Caco-2 (cell line): ENCODE measurements around the gene DCTN3. TPM values are rescaled to one million over a fixed set of nuclear protein-coding genes. Genes with fewer than 3 reads are reported as not detected.

Experiments
- BruUV-seq: library from RNA; stranded (reverse); fragments of 400-500 nt; replicated peaks from 2 replicates; lab custom pipeline; 2021; lab: Mats Ljungman, UMichigan
- CTCF ChIA-PET: fragments of 300-600 bp; sonication (Branson Sonifier 250); formaldehyde crosslinking; loops from one replicate; lab custom pipeline; 2022; ENCODE audit warnings: antibody characterized with exemption; lab: Charles Lee
- POLR2A ChIA-PET: fragments of 300-600 bp; sonication (Branson Sonifier 250); formaldehyde crosslinking; loops from one replicate; lab custom pipeline; 2022; ENCODE audit warnings: antibody characterized with exemption; lab: Charles Lee
- DNase-seq, 2 experiments: peaks; one replicate each; pipeline versions ENCODE4 v3.0.0 to v3.0.0-alpha.2; 2020 to 2022
- H3K27me3 ChIP-seq: replicated peaks from 2 replicates; pipeline ENCODE4 v1.6.0; 2011; ENCODE audit warnings: low read length; ENCODE audit not compliant: control insufficient read depth, insufficient read depth
- H3K36me3 ChIP-seq: 2 replicates; pipeline ENCODE4 v1.5.1; 2011; ENCODE audit warnings: low read length; ENCODE audit not compliant: control insufficient read depth, insufficient read depth
- H3K4me1 ChIP-seq: fragments of 250-450 bp; sonication (Bioruptor Pico); 2 replicates; pipeline ENCODE4 v1.5.1; 2020; ENCODE audit warnings: mild to moderate bottlenecking
- H3K4me3 ChIP-seq: 2 replicates; pipeline ENCODE4 v1.5.1; 2011; ENCODE audit warnings: low read depth, mild to moderate bottlenecking, control low read depth, low read length
- H3K9me3 ChIP-seq: fragments of 250-450 bp; sonication (Bioruptor Pico); 2 replicates; pipeline ENCODE4 v1.5.1; 2020; ENCODE audit warnings: mild to moderate bottlenecking, moderate library complexity
- H3K27ac Mint-ChIP-seq: one replicate; pipeline ENCODE4 v1.8.0; 2022; ENCODE audit warnings: mixed read lengths; ENCODE audit not compliant: unreplicated experiment
- H3K27me3 Mint-ChIP-seq: one replicate; pipeline ENCODE4 v1.8.0; 2022; ENCODE audit warnings: mixed read lengths; ENCODE audit not compliant: insufficient read depth, unreplicated experiment
- H3K36me3 Mint-ChIP-seq: one replicate; pipeline ENCODE4 v1.8.0; 2022; ENCODE audit warnings: mild to moderate bottlenecking, mixed read lengths; ENCODE audit not compliant: insufficient read depth, unreplicated experiment
- H3K4me1 Mint-ChIP-seq: one replicate; pipeline ENCODE4 v1.8.0; 2022; ENCODE audit warnings: low read depth, mixed read lengths; ENCODE audit not compliant: unreplicated experiment
- H3K4me3 Mint-ChIP-seq: one replicate; pipeline ENCODE4 v1.8.0; 2022; ENCODE audit warnings: mild to moderate bottlenecking, moderate library complexity, mixed read lengths; ENCODE audit not compliant: unreplicated experiment
- H3K9me3 Mint-ChIP-seq: one replicate; pipeline ENCODE4 v1.8.0; 2022; ENCODE audit warnings: mixed read lengths; ENCODE audit not compliant: unreplicated experiment
- CTCF ChIP-seq, 2 experiments: fragments of 200-600 bp in 1 of 2; IDR thresholded peaks; 1 replicate in 1 of 2; 2 replicates in 1 of 2; pipeline versions ENCODE4 v1.5.1 to v1.8.0; 2011 to 2022; ENCODE audit warnings: antibody characterized with exemption in 1 of 2, control low read depth in 1 of 2, inconsistent platforms in 1 of 2, low read depth in 1 of 2, low read length in 1 of 2, mild to moderate bottlenecking in 1 of 2, moderate library complexity in 1 of 2; ENCODE audit not compliant: insufficient read depth in 1 of 2, severe bottlenecking in 1 of 2, unreplicated experiment in 1 of 2
- intact Hi-C: fragments of 100-400 bp; cut with micrococcal nuclease; formaldehyde crosslinking; loops from one replicate; pipeline ENCODE4 v1.10.0; 2022; ENCODE audit not compliant: unreplicated experiment
- total RNA-seq: library from RNA; stranded (reverse); gene quantifications from 2 replicates; pipeline ENCODE4 v1.2.3, GENCODE V29; 2022

DCTN3 gene
- total RNA-seq, 1 experiment from 2014 or later, result 70.0 TPM

DNA sequence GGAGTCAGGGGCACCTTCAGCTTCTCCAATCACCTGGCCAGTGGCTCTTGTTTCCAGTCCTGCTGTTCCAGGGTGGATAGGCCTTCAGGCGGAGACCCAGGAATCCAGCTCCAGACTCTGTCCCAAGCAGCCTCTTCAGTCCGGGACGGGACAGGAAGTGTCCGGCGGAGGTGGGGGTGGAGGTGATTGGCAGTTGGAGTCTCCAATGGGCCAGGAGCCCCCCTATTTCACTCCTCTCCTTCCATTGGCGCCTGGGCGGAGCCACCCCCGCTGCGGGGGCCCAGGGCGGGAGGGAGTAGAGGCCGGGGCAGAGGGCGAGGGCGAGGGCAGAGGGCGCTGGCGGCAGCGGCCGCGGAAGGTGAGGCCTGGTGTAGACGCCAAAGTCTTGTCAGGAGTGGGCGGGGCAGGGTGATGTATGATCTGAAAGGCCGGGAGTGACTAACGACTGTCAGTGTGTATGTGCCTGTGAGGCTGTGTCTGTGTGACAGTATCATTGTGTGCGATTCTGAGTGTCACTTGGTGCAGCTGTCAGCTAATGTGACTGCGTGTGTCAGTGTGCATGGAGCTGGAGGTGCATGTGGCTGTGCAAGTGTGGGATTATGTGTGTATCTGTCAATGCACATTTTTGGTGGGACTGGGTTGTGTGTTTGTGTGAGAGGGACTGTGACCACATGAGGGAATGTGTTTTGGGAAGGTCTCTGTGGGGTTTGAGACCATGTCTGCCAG is 31.7 kb upstream of the DCTN3 start, which contains the start of gene IL11RA:
Gene IL11RA (plus strand): TSS at position 310 of the 726 bp plus-strand sequence. CDS start 3,033 bp downstream, outside the sequence.
- Mint-ChIP-seq H3K27ac (peak within 1 kb of the TSS; percentile 62), H3K4me3 (peak within 1 kb of the TSS; percentile 66), H3K4me1 (peaks cover 30% of the 10 kb centered on the region), H3K27me3 (no peaks in the 10 kb centered on the region), H3K9me3 (no peaks in the 10 kb centered on the region), H3K36me3 (peaks cover 28% of the 10 kb centered on the region)
- no peaks in the 10 kb centered on the region for H3K9me3 ChIP-seq
- peaks cover 30% of the 10 kb centered on the region for H3K4me1 ChIP-seq
- no peaks in the 10 kb centered on the region for H3K27me3 ChIP-seq
- no TSS peak for BruUV-seq
- intact Hi-C loops, result loop anchor here (1.0 to 10.0 kb wide), 4 partner anchors 8 to 53 kb away; partner anchors contain the start of gene SIGMAR1
- peak within 1 kb of the TSS; percentile 31 for H3K4me3 ChIP-seq
- POLR2A ChIA-PET, result interaction anchor here (0.7 to 2.6 kb wide), 4 partner anchors 13 to 129 kb away, joined by 3 to 11 read pairs (median 4); partner anchors contain the start of gene SIGMAR1
- no peaks in the 10 kb centered on the region for H3K36me3 ChIP-seq
- TF ChIP-seq CTCF (IDR thresholded peaks at IDR 0.05; ENCODE audit: insufficient read depth in 1 of 2, low read depth in 1 of 2, low read length in 1 of 2, severe bottlenecking in 1 of 2, unreplicated experiment in 1 of 2), result peak in 1 of 2 experiments; percentile 20
- DNase-seq, result peak; percentile 97 to 98
- CTCF ChIA-PET, result interaction anchor here (1.4 kb wide), 3 partner anchors 10 to 18 kb away, joined by 4 to 5 read pairs (median 5); partner anchors contain the start of gene SIGMAR1

- H3K27ac Mint-ChIP-seq, result peak overlapping the region; percentile 62
- TSS peak; percentile 93 for BruUV-seq
- Histone ChIP-seq H3K4me3 (peak overlapping the region; percentile 31), H3K36me3 (no peaks in the 10 kb centered on the region), H3K4me1 (peaks cover 30% of the 10 kb centered on the region), H3K9me3 (no peaks in the 10 kb centered on the region), H3K27me3 (no peaks in the 10 kb centered on the region)
- intact Hi-C loops, result loop anchor here (10.0 kb wide), 1 partner anchor 53 kb away; no protein-coding TSS in a partner anchor
- POLR2A ChIA-PET, result interaction anchor here (0.7 to 2.6 kb wide), 4 partner anchors 14 to 128 kb away, joined by 3 to 11 read pairs (median 4); partner anchors contain the start of gene SIGMAR1
- CTCF ChIA-PET, result interaction anchor here (1.4 kb wide), 3 partner anchors 9 to 17 kb away, joined by 4 to 5 read pairs (median 5); partner anchors contain the start of gene SIGMAR1
- TF ChIP-seq CTCF (IDR thresholded peaks at IDR 0.05; ENCODE audit: insufficient read depth in 1 of 2, low read depth in 1 of 2, low read length in 1 of 2, severe bottlenecking in 1 of 2, unreplicated experiment in 1 of 2), result no peak
- peaks cover 30% of the 10 kb centered on the region for H3K4me1 Mint-ChIP-seq
- peak overlapping the region; percentile 66 for H3K4me3 Mint-ChIP-seq
- no peaks in the 10 kb centered on the region for H3K27me3 Mint-ChIP-seq
- H3K36me3 Mint-ChIP-seq, result peaks cover 28% of the 10 kb centered on the region
- no peaks in the 10 kb centered on the region for H3K9me3 Mint-ChIP-seq
- DNase-seq, result no peak
These were observed 31.0 kb upstream of the DCTN3 start for GRCh38 chr9:34651321-34651720.

GRCh38 chr9:34650816-34651215 is 30.5 kb upstream of the DCTN3 start:
- ChIA-PET CTCF (interaction anchor here (1.4 kb wide), 3 partner anchors 8 to 17 kb away, joined by 4 to 5 read pairs (median 5); partner anchors contain the start of gene SIGMAR1), POLR2A (interaction anchor here (2.6 kb wide), 1 partner anchor 14 kb away, joined by 11 read pairs; the partner anchor contains the start of gene SIGMAR1)
- Histone ChIP-seq H3K27me3 (no peaks in the 10 kb centered on the region), H3K9me3 (no peaks in the 10 kb centered on the region), H3K4me1 (peaks cover 35% of the 10 kb centered on the region), H3K36me3 (no peaks in the 10 kb centered on the region), H3K4me3 (no peak overlapping the region)
- H3K4me3 Mint-ChIP-seq, result peak overlapping the region; percentile 66
- BruUV-seq, result no TSS peak
- intact Hi-C loops, result loop anchor here (10.0 kb wide), 1 partner anchor 54 kb away; no protein-coding TSS in a partner anchor
- peaks cover 28% of the 10 kb centered on the region for H3K36me3 Mint-ChIP-seq
- peaks cover 30% of the 10 kb centered on the region for H3K4me1 Mint-ChIP-seq
- H3K9me3 Mint-ChIP-seq, result no peaks in the 10 kb centered on the region
- DNase-seq, result no peak
- no peaks in the 10 kb centered on the region for H3K27me3 Mint-ChIP-seq
- peak overlapping the region; percentile 62 for H3K27ac Mint-ChIP-seq
- no peak for TF ChIP-seq CTCF (IDR thresholded peaks at IDR 0.05; ENCODE audit: insufficient read depth in 1 of 2, low read depth in 1 of 2, low read length in 1 of 2, severe bottlenecking in 1 of 2, unreplicated experiment in 1 of 2)
